HCT116 (cell line): ENCODE measurements around the gene FALEC. TPM values are rescaled to one million over a fixed set of nuclear protein-coding genes. Genes with fewer than 3 reads are reported as not detected.

Experiments
- ATAC-seq: fragments of 200-7000 bp; cut with Tn5 transposase; 2 replicates; pipeline ENCODE4 v1.9.1; 2020; ENCODE audit warnings: mild to moderate bottlenecking, moderate library complexity
- BruUV-seq: library from RNA; stranded (reverse); fragments of 400-500 nt; replicated peaks from 2 replicates; lab custom pipeline; 2021; lab: Mats Ljungman, UMichigan
- CTCF ChIA-PET: fragments of 300-600 bp; sonication (Branson Sonifier 250); formaldehyde crosslinking; loops from one replicate; lab custom pipeline; 2021; ENCODE audit warnings: antibody characterized with exemption; lab: Charles Lee
- POLR2A ChIA-PET: fragments of 300-600, 350-600 bp; sonication (Branson Sonifier 250); formaldehyde crosslinking; loops from one replicate; lab custom pipeline; 2021; ENCODE audit warnings: antibody characterized with exemption; lab: Charles Lee
- RAD21 ChIA-PET, 2 experiments: fragments of 300-600 bp; sonication (Branson Sonifier 250); formaldehyde crosslinking; loops; one replicate each; lab custom pipeline; 2023; ENCODE audit warnings: low total read pairs in 2 of 2; ENCODE audit not compliant: uncharacterized antibody in 2 of 2, unreplicated experiment in 2 of 2, low non-redundant PET in 1 of 2; lab: Charles Lee
- DNase-seq: peaks from one replicate; pipeline ENCODE4 v3.0.0-alpha.2; 2010; ENCODE audit warnings: low read depth, low spot score
- H2AFZ ChIP-seq: fragments of 200-600 bp; shearing (Covaris generic), sonication (generic); 2 replicates; pipeline ENCODE4 v1.6.1; 2017; ENCODE audit warnings: low read depth, mixed run types, mixed read lengths, antibody characterized with exemption, low read length; ENCODE audit not compliant: poor library complexity, severe bottlenecking
- H3K27ac ChIP-seq: 2 replicates; pipeline ENCODE4 v1.5.1; 2012; ENCODE audit warnings: low read depth, low read length
- H3K27me3 ChIP-seq: fragments of 200-600 bp; sonication (generic); 2 replicates; pipeline ENCODE4 v1.6.1; 2016; ENCODE audit warnings: mixed run types, low read length, mixed read lengths; ENCODE audit not compliant: insufficient read depth
- H3K36me3 ChIP-seq, 2 experiments: fragments of 200-500 bp in 1 of 2; fragments of 200-600 bp in 1 of 2; sonication (Bioruptor generic) in 1 of 2; sonication (generic) in 1 of 2; 2 replicates each; pipeline versions ENCODE4 v1.5.1 to v1.6.1; 2014 to 2016; ENCODE audit warnings: low read length in 2 of 2, inconsistent platforms in 1 of 2, mixed read lengths in 1 of 2, mixed run types in 1 of 2; ENCODE audit not compliant: insufficient read depth in 2 of 2, control insufficient read depth in 1 of 2
- H3K4me1 ChIP-seq, 2 experiments: fragments of 200-600 bp in 1 of 2; sonication (generic) in 1 of 2; 2 replicates each; pipeline versions ENCODE4 v1.5.1 to v1.6.1; 2012 to 2017; ENCODE audit warnings: low read length in 2 of 2, inconsistent platforms in 1 of 2, mild to moderate bottlenecking in 1 of 2, mixed read lengths in 1 of 2, mixed run types in 1 of 2, moderate library complexity in 1 of 2; ENCODE audit not compliant: insufficient read depth in 2 of 2, control insufficient read depth in 1 of 2
- H3K4me2 ChIP-seq: fragments of 200-600 bp; sonication (generic); 2 replicates; pipeline ENCODE4 v1.6.1; 2017; ENCODE audit warnings: mixed run types, low read length, mixed read lengths
- H3K4me3 ChIP-seq, 2 experiments: fragments of 200-600 bp in 1 of 2; sonication (generic) in 1 of 2; replicated peaks in 1 of 2; 2 replicates each; pipeline ENCODE4 v1.5.1; 2011 to 2016; ENCODE audit warnings: low read length in 2 of 2, control low read depth in 1 of 2, low read depth in 1 of 2, mild to moderate bottlenecking in 1 of 2, mixed read lengths in 1 of 2, mixed run types in 1 of 2
- H3K79me2 ChIP-seq: fragments of 200-600 bp; sonication (generic); 2 replicates; pipeline ENCODE4 v1.6.1; 2017; ENCODE audit warnings: mild to moderate bottlenecking, mixed run types, low read length, moderate library complexity, mixed read lengths; ENCODE audit not compliant: insufficient read depth
- H3K9ac ChIP-seq: fragments of 200-600 bp; sonication (generic); 2 replicates; pipeline ENCODE4 v1.6.1; 2016; ENCODE audit warnings: low read length, mixed read lengths
- H3K9me2 ChIP-seq: fragments of 200-600 bp; sonication (generic), shearing (Covaris generic); 2 replicates; pipeline ENCODE4 v1.6.1; 2017; ENCODE audit warnings: mixed run types, mild to moderate bottlenecking, moderate library complexity; ENCODE audit not compliant: insufficient read depth
- H3K9me3 ChIP-seq, 2 experiments: fragments of 200-500 bp in 1 of 2; fragments of 200-600 bp in 1 of 2; sonication (Bioruptor generic) in 1 of 2; sonication (generic) in 1 of 2; 2 replicates each; pipeline ENCODE4 v1.6.1; 2014 to 2017; ENCODE audit warnings: low read length in 2 of 2, mixed read lengths in 2 of 2, inconsistent platforms in 1 of 2, low read depth in 1 of 2, mild to moderate bottlenecking in 1 of 2, mixed run types in 1 of 2, moderate library complexity in 1 of 2; ENCODE audit not compliant: control insufficient read depth in 1 of 2, insufficient read depth in 1 of 2
- H4K20me1 ChIP-seq: fragments of 200-600 bp; sonication (generic), shearing (Covaris generic); 2 replicates; pipeline ENCODE4 v1.6.1; 2017; ENCODE audit warnings: mixed run types, mild to moderate bottlenecking, moderate library complexity; ENCODE audit not compliant: insufficient read depth
- CTCF ChIP-seq, 3 experiments: fragments of 200-600 bp in 1 of 3; sonication (generic) in 1 of 3; IDR thresholded peaks in 2 of 3; conservative IDR thresholded peaks in 1 of 3; 2 replicates each; pipeline ENCODE4 v1.5.1; 2012 to 2017; ENCODE audit warnings: low read depth in 2 of 3, low read length in 2 of 3, antibody characterized with exemption in 1 of 3, borderline replicate concordance in 1 of 3, control low read depth in 1 of 3, mild to moderate bottlenecking in 1 of 3, mixed read lengths in 1 of 3, mixed run types in 1 of 3, moderate library complexity in 1 of 3; ENCODE audit not compliant: insufficient read depth in 1 of 3
- EZH2 ChIP-seq: fragments of 200-600 bp; sonication (generic); IDR thresholded peaks from 2 replicates; pipeline ENCODE4 v1.6.1; 2017; ENCODE audit warnings: antibody characterized with exemption, mixed run types
- EZH2phosphoT487 ChIP-seq: fragments of 200-600 bp; IDR thresholded peaks from 2 replicates; pipeline ENCODE4 v1.6.1; 2018; ENCODE audit warnings: antibody characterized with exemption, borderline replicate concordance
- FOSL1 ChIP-seq: IDR thresholded peaks from 2 replicates; pipeline ENCODE4 v1.6.1; 2012; ENCODE audit warnings: low read depth
- POLR2AphosphoS5 ChIP-seq: IDR thresholded peaks from 2 replicates; pipeline ENCODE4 v1.6.1; 2011; ENCODE audit warnings: mild to moderate bottlenecking, low read depth, low read length, moderate library complexity
- RAD21 ChIP-seq: IDR thresholded peaks from 2 replicates; pipeline ENCODE4 v1.6.1; 2012; ENCODE audit warnings: low read depth, mild to moderate bottlenecking
- SIN3A ChIP-seq: IDR thresholded peaks from 2 replicates; pipeline ENCODE4 v1.6.1; 2012; ENCODE audit warnings: low read depth
- SRF ChIP-seq: IDR thresholded peaks from 2 replicates; pipeline ENCODE4 v1.6.1; 2012; ENCODE audit warnings: low read depth
- TCF7L2 ChIP-seq: IDR thresholded peaks from 2 replicates; pipeline ENCODE4 v1.7.0; 2011; ENCODE audit warnings: borderline replicate concordance, inconsistent platforms; ENCODE audit not compliant: insufficient read depth, insufficient read length; ENCODE audit errors: extremely low read depth
- YY1 ChIP-seq: IDR thresholded peaks from 2 replicates; pipeline ENCODE4 v1.6.1; 2011; ENCODE audit warnings: low read length, low read depth, moderate library complexity, mild to moderate bottlenecking; ENCODE audit not compliant: insufficient replicate concordance; ENCODE audit errors: extremely low read depth
- ZNF274 ChIP-seq: fragments of 200-500 bp; sonication (Bioruptor generic); IDR thresholded peaks from 2 replicates; pipeline ENCODE4 v1.6.1; 2014; ENCODE audit warnings: mild to moderate bottlenecking, low read depth, low read length, inconsistent platforms
- intact Hi-C: fragments of 100-400 bp; cut with micrococcal nuclease; formaldehyde crosslinking; loops from 2 replicates; pipeline ENCODE4 v1.10.0; 2022
- total RNA-seq: library from RNA; stranded (reverse); gene quantifications from one replicate; pipeline ENCODE4 v1.2.1, GENCODE V29; 2021; ENCODE audit not compliant: unreplicated experiment

The FALEC gene
- total RNA-seq, 1 experiment from 2014 or later: 0.59 TPM

- no peaks in the 10 kb centered on the region for H3K36me3 ChIP-seq
- POLR2A ChIA-PET: no interaction called here
Measured at GRCh38 chr1:150479370-150479769, 36.2 kb upstream of the FALEC start.

More at GRCh38 chr1:150479370-150479769, 36.2 kb upstream of the FALEC start:
- no peak for TF ChIP-seq EZH2
- no peak for TF ChIP-seq SRF
- TF ChIP-seq EZH2phosphoT487: no peak
- TF ChIP-seq SIN3A: no peak
- TF ChIP-seq RAD21: no peak
- no peak for TF ChIP-seq CTCF (IDR thresholded peaks at IDR 0.05 in 2 of 3, conservative IDR thresholded peaks at IDR 0.05 in 1 of 3; ENCODE audit: borderline replicate concordance in 1 of 3, insufficient read depth in 1 of 3, low read depth in 2 of 3, low read length in 2 of 3)
- no peak for TF ChIP-seq TCF7L2
- no peak for TF ChIP-seq POLR2AphosphoS5
- no peak for TF ChIP-seq FOSL1
- no peak for TF ChIP-seq ZNF274
- no peak for TF ChIP-seq YY1
- TF ChIP-seq, all 23 proteins: peak for 0
- Histone ChIP-seq H3K4me1 (no peaks in the 10 kb centered on the region), H3K9me3 (no peaks in the 10 kb centered on the region), H2AFZ (no peak overlapping the region), H3K79me2 (no peaks in the 10 kb centered on the region), H4K20me1 (no peaks in the 10 kb centered on the region), H3K4me3 (no peak overlapping the region), H3K27ac (no peak overlapping the region), H3K9me2 (no peaks in the 10 kb centered on the region), H3K27me3 (0 out of 2 replicates have a peak, but pooled peaks cover 2% of the 10 kb centered on the region), H3K9ac (no peak overlapping the region), H3K4me2 (no peak overlapping the region)
- BruUV-seq: no TSS peak
- ChIA-PET CTCF (no interaction called here), RAD21 (no interaction called here)
- DNase-seq (no peak), ATAC-seq (no peak)
- intact Hi-C loops: no loop called here
